Stimulated activated naive CD8-positive, alpha-beta T cell treated with anti-CD3 and anti-CD28 coated beads, Interleukin-15, Interleukin-2, amounts not matched to agents 100 U/mL and 50 U/mL, for 24 hours (primary cell): ENCODE results near the gene MTHFSD.

Source experiments
- ATAC-seq: fragments of 150-1000 bp; cut with Tn5 transposase; one replicate; pipeline ENCODE4 v1.10.0; 2021
- DNase-seq: peaks from one replicate; pipeline ENCODE4 v3.0.0; 2021

The MTHFSD gene

DNA sequence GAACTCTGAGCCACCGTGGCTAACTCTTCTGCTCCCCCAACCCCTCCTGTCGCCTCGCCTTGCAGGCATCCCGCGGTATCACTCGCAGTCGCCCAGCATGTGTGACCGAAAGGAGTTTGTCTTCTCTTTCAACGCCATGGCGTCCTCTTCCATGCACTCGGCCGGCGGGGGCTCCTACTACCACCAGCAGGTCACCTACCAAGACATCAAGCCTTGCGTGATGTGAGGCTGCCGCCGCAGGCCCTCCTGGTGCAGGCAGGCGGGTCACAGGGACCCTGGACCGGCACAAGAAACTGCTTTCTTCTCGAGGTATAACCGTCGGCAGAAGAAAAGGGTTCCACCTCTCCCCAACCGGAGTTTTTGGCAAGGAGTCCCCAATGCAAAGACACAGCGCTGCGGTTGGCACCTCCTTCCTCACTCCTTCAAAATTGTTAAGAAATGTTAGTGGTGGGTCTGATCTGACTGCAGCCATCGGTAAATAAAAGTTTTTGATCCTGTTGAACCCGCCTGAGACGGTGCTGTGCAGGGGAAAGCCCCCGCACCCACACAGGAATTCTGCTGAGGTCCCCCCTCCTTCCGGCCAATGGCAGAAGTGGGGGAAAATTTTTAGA lies 42.1 kb downstream of the MTHFSD start:
- ATAC-seq (no peak), DNase-seq (no peak)

- DNase-seq = no peak
- no peak for ATAC-seq
Observed at GRCh38 chr16:86512301-86512859, 42.7 kb downstream of the MTHFSD start.

DNA sequence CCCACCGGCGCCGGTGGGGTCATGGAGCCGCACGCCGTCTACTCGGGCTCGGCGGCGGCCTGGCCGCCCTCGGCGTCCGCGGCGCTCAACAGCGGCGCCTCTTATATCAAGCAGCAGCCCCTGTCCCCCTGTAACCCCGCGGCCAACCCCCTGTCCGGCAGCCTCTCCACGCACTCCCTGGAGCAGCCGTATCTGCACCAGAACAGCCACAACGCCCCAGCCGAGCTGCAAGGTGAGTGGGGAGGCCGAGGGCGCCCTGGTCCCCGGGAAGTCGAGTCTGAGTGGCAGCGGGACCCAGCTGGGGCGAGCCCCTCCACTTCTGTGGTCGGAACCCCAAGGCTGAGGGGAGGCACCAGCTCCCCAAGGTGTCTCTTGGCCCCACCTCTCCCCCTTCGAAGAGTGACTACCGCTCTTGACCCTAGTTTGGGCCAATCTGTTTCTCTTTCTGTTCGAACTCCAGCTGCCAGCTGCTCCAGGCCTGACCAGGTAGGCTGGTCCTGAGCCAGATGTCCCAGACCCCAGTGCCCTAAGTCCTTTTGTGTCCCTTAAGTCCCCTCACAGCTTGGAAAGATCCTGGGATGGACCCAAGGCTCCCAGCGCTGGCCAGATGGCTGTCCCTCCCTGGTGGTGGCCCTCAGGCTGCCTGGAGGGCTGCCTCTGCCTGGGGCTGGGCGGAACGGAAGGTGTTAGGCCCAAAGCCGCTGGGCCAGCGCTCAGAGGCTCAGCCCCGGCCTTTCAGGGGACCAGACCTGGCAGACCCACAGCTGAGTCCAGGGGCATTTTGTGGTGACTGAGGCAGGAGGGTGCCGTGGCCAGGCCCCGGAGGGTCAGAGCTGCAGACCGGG lies 43.5 kb downstream of the MTHFSD start:
- DNase-seq = no peak
- no peak for ATAC-seq

GRCh38 chr16:86510465-86511261 lies 44.4 kb downstream of the MTHFSD start, which contains the start of gene FOXF1:
TSS of gene FOXF1 (plus strand) at chr16:86510527. CDS start at chr16:86510570, 43 bp downstream.
- DNase-seq (no peak), ATAC-seq (no peak)

GRCh38 chr16:86509759-86510464 lies 45.1 kb downstream of the MTHFSD start:
- DNase-seq = no peak

DNA sequence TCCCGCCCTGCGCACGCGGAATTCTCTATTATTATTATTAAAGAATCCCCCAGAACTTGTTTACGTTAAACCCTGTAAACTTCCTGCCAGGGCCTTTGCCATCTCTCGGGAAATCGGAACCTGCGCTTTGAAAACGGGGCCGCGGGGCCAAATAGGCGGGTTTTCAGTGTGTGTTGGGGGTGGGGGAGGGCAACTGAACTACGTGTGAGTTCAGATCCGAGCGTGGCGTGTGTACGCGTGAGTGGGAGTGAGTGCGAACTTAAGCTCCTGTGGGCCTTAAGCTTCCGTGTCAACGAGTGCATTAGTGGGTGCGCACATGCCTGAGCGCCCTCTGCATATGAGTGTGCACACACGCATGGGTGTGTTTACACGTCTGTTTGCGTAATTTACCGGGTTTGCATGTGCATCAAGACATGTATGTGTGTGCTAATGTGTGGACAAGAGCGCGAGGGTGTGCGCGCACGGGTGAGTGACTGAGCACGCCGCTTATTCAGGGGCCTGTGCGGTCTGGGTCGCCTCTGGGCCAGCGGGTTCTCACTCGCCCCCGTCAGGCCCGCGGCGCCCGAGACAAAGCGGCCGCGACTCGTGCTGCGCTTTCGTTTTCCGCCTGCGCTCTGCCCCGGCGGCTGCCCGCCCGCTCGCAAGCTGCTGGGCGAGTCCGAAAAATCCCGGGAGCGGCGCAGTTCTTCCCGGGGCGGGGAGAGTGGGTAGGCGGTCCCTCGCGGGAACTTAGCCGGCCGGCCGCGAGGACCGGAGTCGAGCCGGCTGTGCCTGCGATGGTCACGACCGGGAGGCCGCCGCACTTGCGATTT lies 45.9 kb downstream of the MTHFSD start:
- ATAC-seq = no peak
- DNase-seq = no peak

More at GRCh38 chr16:86509759-86510464, 45.1 kb downstream of the MTHFSD start:
- ATAC-seq = no peak

DNA sequence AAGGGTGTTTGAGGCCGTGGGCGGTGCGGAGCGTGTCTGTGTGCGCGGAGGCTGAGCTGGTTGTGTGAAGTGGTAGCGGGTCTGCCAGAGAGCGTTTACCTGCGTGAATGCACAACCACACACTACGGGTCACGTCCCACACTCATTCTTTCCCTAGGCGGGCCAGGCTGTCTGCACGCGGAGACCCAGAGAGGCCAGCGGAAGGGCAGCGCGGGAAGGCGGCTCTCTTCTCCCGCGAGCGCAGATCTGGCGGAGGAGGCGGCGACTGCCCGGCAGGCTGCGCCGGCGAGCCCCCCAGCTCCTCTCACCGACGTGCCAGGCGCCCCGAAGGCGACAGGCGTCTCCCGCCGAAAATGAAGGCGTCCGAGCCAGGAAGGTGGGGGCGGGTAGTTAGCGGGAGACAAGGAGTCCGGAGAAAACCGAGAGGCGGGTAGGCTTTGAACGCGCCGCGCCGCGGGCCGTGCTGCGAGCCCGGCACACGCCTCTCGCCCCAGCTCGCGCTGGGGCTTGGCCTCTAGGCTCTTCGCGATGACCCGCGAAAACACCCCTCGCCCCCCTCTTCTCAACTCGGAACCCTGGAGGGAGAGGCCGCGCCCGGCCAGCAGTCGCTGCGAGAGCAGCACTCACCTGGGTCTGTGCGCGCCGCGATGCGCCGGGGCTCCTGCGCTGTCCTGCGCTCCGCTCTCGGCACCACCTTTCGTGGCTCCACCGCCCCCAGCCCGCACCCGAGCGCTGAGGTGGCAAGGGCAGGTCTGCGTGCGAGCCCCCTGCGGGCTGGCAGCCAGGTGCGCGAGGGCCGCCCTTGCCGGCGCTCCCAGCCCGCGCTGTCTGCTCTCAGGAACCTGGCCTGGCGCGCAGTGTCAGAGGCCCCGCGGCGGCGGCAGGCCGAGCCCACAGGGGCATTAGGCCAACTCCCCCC lies 46.7 kb downstream of the MTHFSD start:
- no peak for ATAC-seq
- no peak for DNase-seq

GRCh38 chr16:86507173-86508027 lies 47.6 kb downstream of the MTHFSD start:
- no peak for ATAC-seq
- no peak for DNase-seq

DNA sequence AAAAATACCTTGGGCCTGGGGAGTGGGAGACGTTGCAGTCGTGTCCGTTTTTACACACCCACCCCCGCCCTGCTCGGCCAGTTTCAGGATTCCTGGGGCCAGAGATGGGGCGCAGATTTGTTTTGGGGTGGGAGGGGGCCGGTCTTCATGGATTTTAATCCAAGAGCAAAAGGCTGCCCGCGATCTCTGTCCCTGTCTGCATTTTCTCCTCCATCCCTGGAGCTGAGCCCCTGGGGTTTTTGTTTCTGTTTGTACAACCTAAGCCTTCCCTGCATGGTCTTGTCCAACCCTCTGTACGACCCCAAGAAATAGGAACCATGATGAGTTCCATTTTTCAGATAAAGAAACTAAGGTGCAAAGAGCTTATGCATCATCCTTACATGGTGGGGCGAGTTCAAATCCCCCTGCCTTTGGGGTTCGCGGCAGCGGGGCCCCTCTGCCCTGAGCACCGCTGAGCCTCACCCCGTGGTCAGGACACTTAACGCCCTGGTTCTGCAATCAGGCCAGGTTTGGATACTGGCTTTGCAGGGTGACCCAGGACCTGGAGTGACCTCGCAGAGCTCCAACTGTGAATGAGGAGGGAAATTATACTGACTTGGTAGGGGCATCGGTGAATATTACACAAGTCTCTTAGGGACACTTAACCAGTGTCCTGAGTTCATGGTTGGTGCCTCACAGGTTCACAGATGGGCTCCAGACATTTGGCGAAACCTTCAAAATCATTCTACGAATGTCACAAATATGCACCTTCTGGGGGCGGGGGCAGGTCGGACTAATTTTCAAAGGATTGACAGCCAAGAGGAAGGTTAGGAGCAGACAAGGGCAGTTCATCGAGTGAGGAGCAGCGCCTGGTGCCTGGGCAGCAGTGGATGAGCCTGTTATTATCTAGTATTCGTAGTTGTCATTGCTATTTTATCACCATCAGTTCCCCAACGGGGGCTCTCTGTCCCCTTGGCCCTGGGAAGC lies 48.9 kb downstream of the MTHFSD start:
- DNase-seq (no peak), ATAC-seq (no peak)

DNA sequence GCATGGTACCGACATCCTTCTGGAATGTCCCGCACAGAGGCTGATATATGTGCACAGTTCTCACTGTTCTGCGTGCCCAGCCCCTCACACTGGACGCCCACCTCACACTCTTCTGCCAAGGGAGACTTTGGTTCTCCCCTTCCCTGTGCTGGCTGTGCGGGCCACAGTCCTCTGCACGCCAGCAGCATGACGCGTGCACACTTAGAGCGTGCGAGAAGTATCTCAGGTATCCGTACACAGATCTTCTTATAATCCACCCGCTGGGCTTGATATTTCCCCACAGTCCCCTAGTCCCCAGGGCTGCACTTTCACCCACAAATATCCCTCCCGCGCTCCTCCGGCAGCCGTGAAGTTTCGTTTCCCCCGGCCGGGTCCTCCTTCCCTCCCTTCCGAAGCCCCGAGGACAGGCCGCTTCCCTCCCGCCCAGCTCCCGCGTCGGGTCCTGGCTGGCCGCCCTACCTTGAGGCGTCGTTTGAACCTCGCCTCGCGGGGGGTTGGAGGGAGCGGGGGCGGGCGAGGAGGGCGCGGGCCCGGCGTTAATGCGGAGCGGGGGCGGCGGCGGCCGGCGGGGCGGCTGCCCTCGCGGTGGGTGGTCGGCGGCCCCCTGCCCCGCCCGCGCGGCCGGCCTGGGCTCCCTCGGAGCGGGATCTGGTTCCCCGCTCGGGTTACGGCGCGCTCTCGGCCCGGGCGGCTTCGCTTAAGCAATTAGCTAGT lies 49.7 kb downstream of the MTHFSD start:
- no peak for DNase-seq
- no peak for ATAC-seq

- DNase-seq = no peak
Observed at GRCh38 chr16:86504315-86505184, 50.5 kb downstream of the MTHFSD start.

DNA sequence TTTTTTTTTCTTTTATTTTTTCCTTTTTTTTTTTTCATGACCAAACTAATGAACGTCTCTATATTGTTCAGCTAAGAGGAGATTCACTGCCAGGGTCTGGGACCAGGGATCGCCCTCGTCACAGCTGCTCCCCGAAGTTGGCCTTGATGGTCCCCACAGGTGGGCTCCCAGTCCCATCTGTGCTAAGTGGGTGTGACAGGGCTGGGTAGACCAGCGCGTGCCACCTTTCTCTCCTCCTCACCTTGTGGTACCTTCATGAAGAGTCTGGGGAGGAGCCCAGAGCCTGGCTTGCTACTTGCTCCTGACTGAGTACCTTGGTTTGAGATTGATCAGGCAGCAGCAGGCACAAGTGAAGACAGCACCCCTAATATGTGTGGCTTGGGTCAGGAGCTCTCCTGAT lies 51.2 kb downstream of the MTHFSD start:
- ATAC-seq (no peak), DNase-seq (no peak)

More at GRCh38 chr16:86504315-86505184, 50.5 kb downstream of the MTHFSD start:
- ATAC-seq = no peak

DNA sequence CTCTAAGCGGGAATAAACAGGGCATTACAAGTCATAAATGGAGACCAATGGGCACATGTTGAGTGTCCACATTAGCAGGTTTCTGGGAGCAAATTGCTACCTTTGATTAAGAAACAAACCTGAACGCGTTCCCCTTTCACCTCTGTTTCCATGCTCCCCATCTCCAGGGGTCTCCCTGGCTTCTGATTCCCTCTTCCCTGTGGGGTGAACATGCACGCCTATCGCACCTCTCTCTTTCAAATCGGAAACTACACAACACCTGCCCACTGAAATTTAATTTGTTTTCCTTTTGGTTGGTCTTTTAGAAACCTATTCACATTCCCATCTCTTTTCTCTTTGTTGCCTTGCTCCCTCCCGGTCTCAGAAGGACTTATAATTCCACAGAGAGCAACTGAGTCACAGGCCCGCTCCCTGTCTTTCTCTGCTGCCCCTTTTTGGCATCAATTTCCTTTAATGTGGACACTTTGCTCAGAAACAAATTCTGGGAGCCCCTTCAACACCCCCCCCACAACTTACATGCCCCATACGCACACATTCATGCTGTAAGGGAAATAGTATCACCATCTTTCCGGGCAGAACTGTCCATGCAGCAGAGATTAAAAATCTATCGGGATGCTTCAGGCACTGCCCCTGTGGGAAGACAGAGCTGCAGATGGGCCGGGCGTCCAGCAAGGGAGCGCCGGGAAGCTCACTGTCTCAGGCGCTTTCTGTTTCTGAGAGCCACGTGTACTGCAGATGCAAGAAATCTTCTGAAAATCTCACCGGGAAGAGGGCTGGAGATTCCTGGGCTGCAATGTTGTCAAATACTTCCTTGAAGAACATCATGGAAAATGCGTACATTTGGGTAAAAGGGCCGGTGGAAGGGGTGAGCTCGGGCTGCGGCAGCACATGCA lies 51.9 kb downstream of the MTHFSD start:
- ATAC-seq = no peak

GRCh38 chr16:86501989-86502855 lies 52.8 kb downstream of the MTHFSD start:
- DNase-seq (no peak), ATAC-seq (no peak)

More for the DNA sequence above, 51.9 kb downstream of the MTHFSD start:
- DNase-seq = no peak
